GM10248 (cell line): ENCODE results near the gene F5.

Experiments used
- CTCF ChIA-PET: fragments of 300-600 bp; sonication (Branson Sonifier 250); formaldehyde crosslinking; extraction: SDS; loops from one replicate; lab custom pipeline; 2021; ENCODE audit warnings: antibody characterized with exemption; lab: Yijun Ruan, JAX
- POLR2A ChIA-PET: fragments of 350-650 bp; sonication (Branson Sonifier 250); formaldehyde crosslinking; extraction: SDS; loops from one replicate; lab custom pipeline; 2020; ENCODE audit warnings: antibody characterized with exemption; lab: Yijun Ruan, JAX
- DNase-seq: peaks from one replicate; pipeline ENCODE4 v3.0.0; 2012; ENCODE audit errors: extremely low spot score
- TF ChIP-seq, protein P1 (sequence below): IDR thresholded peaks from 2 replicates; pipeline ENCODE4 v1.5.1; 2012; ENCODE audit warnings: mild to moderate bottlenecking, low read depth; ENCODE audit errors: extremely low read depth, missing control alignments, control extremely low read depth

The F5 gene

DNA sequence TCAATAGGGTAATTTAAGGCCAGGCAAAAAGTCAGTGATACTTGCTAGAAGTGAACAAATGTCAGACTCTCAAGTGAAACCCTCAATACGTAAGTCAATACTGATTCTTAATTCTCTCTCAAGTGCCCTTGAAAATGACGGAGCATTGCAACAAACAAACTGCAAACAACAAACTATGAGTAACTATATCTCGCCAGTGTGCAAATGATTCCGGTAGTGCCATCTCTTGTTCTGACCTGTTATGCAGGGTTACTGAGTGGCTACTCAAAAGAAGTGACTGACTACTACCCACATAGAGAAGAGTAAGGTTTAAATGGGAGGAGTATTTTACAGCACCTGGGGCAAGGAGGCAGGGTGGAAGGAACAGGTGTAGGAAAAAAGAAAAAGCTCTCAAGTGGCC lies 102.2 kb downstream of the F5 start:
- no peak for DNase-seq
- ChIA-PET POLR2A (no interaction called here), CTCF (no interaction called here)
- TF ChIP-seq, protein P1, sequence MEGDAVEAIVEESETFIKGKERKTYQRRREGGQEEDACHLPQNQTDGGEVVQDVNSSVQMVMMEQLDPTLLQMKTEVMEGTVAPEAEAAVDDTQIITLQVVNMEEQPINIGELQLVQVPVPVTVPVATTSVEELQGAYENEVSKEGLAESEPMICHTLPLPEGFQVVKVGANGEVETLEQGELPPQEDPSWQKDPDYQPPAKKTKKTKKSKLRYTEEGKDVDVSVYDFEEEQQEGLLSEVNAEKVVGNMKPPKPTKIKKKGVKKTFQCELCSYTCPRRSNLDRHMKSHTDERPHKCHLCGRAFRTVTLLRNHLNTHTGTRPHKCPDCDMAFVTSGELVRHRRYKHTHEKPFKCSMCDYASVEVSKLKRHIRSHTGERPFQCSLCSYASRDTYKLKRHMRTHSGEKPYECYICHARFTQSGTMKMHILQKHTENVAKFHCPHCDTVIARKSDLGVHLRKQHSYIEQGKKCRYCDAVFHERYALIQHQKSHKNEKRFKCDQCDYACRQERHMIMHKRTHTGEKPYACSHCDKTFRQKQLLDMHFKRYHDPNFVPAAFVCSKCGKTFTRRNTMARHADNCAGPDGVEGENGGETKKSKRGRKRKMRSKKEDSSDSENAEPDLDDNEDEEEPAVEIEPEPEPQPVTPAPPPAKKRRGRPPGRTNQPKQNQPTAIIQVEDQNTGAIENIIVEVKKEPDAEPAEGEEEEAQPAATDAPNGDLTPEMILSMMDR: no peak

- no peak for DNase-seq
- CTCF ChIA-PET: no interaction called here
- POLR2A ChIA-PET: no interaction called here
- TF ChIP-seq, protein P1: no peak
These were observed 102.7 kb downstream of the F5 start for GRCh38 chr1:169483500-169483966.

DNA sequence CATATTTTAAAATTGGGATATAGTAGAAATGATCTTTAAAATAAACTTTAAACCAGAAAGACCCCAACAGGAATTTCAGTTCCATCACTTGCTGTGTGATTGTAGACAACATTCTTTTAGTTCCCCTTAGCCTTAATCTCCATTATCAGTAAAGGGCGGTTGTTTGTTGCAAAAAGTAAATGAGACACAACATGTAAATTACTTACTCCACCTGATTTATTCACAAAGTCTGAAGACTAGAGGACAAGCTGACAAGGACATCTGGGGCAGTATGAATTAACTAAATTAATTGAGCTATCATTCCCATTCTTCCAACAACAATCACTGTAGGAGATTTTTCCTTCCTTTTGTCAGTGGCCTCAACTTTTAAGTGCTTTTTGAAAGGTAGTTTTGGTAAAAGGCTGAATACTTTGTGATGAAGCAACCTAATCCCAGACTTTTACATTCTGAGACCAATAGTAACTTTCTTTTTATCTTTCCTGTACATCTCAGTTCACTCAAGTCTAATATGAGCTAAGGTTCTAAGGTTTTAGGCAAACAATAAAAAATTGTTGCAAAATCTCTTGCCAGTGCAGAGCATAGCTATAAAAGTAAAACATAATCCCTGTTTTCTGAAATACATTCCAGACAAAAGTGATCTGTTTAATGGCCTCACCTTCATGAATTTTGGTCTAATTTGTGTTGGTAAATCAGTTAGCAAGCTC lies 106.8 kb downstream of the F5 start:
- ChIA-PET CTCF (interaction anchor here (1.3 kb wide), 1 partner anchor 1137 kb away, joined by 3 read pairs; no protein-coding TSS in a partner anchor), POLR2A (no interaction called here)
- TF ChIP-seq, protein P1: no peak
- DNase-seq: no peak

GRCh38 chr1:169478094-169478672 lies 108.1 kb downstream of the F5 start:
- CTCF ChIA-PET: no interaction called here
- POLR2A ChIA-PET: no interaction called here
- no peak for DNase-seq
- TF ChIP-seq, protein P1: no peak

DNA sequence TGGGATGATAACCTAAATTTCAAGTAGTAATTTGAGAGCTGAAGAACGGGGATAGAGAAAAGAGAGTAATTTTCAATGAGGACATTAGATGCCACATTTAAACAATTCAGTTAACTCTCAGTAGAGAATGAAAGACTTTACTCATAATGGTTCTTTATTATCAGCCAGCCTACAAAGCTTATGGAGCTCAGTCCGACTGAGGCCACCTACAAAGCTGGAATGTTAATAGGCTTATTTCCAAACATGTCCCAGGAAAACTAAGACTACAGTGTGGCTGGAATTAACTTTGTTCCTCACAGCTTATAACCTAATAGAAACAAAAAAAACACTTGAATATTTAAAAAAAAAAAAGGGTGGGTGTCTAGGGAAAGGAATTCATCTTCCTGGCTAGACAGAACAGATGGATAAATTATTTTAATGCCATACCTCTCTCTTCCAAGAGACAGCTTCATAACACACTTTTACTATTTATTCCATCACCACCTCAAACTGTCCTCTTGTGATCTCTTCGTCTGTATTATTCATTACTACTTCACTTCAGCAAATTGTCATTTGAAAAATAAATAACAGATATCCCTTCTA lies 110.4 kb downstream of the F5 start:
- POLR2A ChIA-PET: no interaction called here
- CTCF ChIA-PET: interaction anchor here (0.8 to 1.5 kb wide), 2 partner anchors 10 to 70 kb away, joined by 3 to 5 read pairs; no protein-coding TSS in a partner anchor
- TF ChIP-seq, protein P1: no peak
- no peak for DNase-seq

DNA sequence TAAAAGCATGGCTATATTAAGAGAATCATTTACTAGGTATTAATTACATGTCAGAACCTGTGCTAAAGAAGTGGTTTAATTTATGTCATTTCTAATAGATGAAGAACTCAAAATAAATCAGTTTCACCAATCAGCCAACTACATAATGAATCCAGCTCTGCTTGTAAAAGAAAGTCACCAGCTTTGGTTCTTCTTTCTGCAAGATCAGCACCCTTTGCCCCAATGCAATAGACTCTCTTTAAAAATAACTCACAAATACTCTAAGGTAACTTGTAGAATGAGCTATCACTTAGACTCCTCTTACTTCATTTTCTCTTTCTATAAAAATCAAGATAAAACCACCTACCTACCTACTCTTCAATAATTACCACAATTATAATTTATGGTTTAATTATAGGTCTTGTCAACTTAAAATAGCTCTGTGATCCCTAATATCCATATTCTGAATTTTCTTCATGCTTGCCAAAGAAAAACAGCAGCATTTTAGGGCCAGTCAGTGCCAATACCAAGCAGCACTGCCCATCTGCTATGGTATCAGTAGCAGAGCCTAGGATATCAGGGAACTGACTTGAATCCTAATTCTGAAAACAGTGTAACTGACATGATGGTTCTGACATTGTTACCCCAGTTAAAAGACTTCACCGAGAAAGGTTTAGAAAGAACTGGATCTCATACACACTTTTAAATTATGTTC lies 111.8 kb downstream of the F5 start:
- no peak for DNase-seq
- CTCF ChIA-PET: interaction anchor here (0.8 to 1.4 kb wide), 2 partner anchors 13 to 838 kb away, joined by 3 read pairs; no protein-coding TSS in a partner anchor
- POLR2A ChIA-PET: no interaction called here
- TF ChIP-seq, protein P1: no peak
